Effector memory CD4-positive, alpha-beta T cell (primary cell): ENCODE measurements around the gene OGFOD1.

ENCODE experiments used
- DNase-seq, 3 donors: peaks; one replicate each; pipeline ENCODE4 v3.0.0-alpha.2; 2020
- H3K27ac ChIP-seq: 2 replicates; pipeline ENCODE4 v1.7.0; 2013; ENCODE audit warnings: mild to moderate bottlenecking, low read length, moderate library complexity; ENCODE audit not compliant: insufficient read depth, poor library complexity, severe bottlenecking
- H3K27me3 ChIP-seq: replicated peaks from 2 replicates; pipeline ENCODE4 v1.7.0; 2013; ENCODE audit warnings: mild to moderate bottlenecking, low read length; ENCODE audit not compliant: insufficient read depth, control insufficient read depth, poor library complexity, severe bottlenecking
- H3K36me3 ChIP-seq: 2 replicates; pipeline ENCODE4 v1.7.0; 2013; ENCODE audit warnings: mild to moderate bottlenecking, low read length, moderate library complexity; ENCODE audit not compliant: control insufficient read depth, insufficient read depth
- H3K4me1 ChIP-seq: 2 replicates; pipeline ENCODE4 v1.7.0; 2013; ENCODE audit warnings: low read length, mild to moderate bottlenecking; ENCODE audit not compliant: control insufficient read depth, insufficient read depth, poor library complexity, severe bottlenecking
- H3K4me3 ChIP-seq: 2 replicates; pipeline ENCODE4 v1.7.0; 2013; ENCODE audit warnings: low read length, low read depth, mild to moderate bottlenecking; ENCODE audit not compliant: insufficient read depth, poor library complexity, severe bottlenecking
- H3K9me3 ChIP-seq: 2 replicates; pipeline ENCODE4 v1.7.0; 2013; ENCODE audit warnings: mild to moderate bottlenecking, low read length, moderate library complexity; ENCODE audit not compliant: control insufficient read depth

Gene OGFOD1

GRCh38 chr16:56518425-56518824 is 67.1 kb downstream of the OGFOD1 start:
- H3K4me3 ChIP-seq, result no peak overlapping the region
- no peak overlapping the region for H3K27ac ChIP-seq
- no peak for DNase-seq
- H3K27me3 ChIP-seq, result no peaks in the 10 kb centered on the region
- peaks cover 7% of the 10 kb centered on the region for H3K4me1 ChIP-seq
- H3K36me3 ChIP-seq, result no peaks in the 10 kb centered on the region
- H3K9me3 ChIP-seq, result no peaks in the 10 kb centered on the region

DNA sequence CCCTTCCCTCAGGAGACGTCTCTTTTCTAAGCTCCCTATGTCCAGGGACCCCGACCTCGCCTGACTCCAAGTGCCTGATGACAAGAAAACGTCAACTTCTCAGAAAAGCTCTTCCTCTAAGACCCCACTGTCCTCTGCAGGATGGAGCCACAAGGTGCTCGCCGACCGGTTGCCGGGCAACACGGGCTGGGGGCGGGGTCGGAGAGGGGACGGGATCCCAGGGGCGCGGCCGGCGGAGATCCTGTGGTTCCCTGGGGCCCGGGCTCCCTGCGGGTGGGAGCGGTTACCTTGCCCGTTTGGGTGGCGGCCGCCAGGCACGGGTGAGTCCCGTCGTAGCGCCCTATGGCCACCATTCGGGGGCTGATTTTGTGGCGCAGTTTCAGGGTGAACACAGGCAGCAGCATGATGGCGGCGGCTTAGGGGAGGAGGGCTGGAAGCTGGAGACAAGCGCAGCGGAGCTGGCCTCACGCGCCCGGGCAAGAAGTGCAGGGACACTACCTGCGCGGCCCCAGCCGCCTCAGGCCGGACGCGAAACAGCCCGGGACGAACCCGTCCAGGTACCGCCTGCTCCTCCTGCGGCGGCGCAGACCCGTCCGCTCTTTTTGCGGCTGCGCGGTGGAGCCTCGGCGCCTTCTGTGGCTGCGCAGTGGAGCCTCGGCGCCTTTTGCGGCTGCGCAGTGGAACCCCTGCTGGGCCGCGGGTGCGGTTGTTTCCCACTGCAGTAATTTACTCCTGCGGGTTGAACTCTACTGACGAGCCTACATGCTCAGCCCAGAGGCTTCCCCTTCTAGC is 68.3 kb downstream of the OGFOD1 start, which contains the start of gene BBS2:
Gene BBS2, minus strand, starts transcription at position 566 of the 792 bp plus-strand sequence. Its CDS starts 162 bp downstream, at position 404.
- Histone ChIP-seq H3K36me3 (no peaks in the 10 kb centered on the region), H3K4me3 (peak within 1 kb of the TSS; percentile 99), H3K4me1 (peaks cover 7% of the 10 kb centered on the region), H3K9me3 (no peaks in the 10 kb centered on the region), H3K27me3 (no peaks in the 10 kb centered on the region), H3K27ac (peak within 1 kb of the TSS; percentile 88)
- DNase-seq, result peak; percentile 84 to 85 (median 84)

DNA sequence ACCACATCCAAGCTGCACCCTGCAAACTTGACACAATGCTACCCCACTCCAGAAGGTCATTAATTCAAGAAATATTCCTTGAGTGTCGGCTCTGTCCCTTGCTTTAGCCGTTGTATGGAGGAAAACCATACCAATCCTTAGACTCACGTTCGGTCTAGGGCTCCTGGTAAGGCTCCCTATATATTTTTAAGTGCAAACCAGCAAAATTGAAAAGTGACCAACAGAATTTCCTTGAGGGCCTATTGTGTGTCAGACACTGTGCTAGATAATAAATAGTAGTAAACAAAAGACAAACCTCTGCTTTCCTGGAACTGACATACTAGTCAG is 68.9 kb downstream of the OGFOD1 start:
- Histone ChIP-seq H3K4me1 (peaks cover 7% of the 10 kb centered on the region), H3K27ac (peak overlapping the region; percentile 88), H3K36me3 (no peaks in the 10 kb centered on the region), H3K9me3 (no peaks in the 10 kb centered on the region), H3K27me3 (no peaks in the 10 kb centered on the region), H3K4me3 (peak overlapping the region; percentile 99)
- no peak for DNase-seq

- Histone ChIP-seq H3K4me1 (peaks cover 5% of the 10 kb centered on the region), H3K27ac (no peak overlapping the region), H3K9me3 (no peaks in the 10 kb centered on the region), H3K4me3 (no peak overlapping the region), H3K27me3 (no peaks in the 10 kb centered on the region), H3K36me3 (no peaks in the 10 kb centered on the region)
- no peak for DNase-seq
Measured at GRCh38 chr16:56525236-56525635, 73.9 kb downstream of the OGFOD1 start.
